IPS-18a (cell line): ENCODE measurements around the gene CDH4.

ENCODE experiments used
- H3K27ac ChIP-seq: one replicate; pipeline ENCODE4 v1.5.1; 2013; ENCODE audit warnings: low read length
- H3K27me3 ChIP-seq: one replicate; pipeline ENCODE4 v1.6.1; 2013; ENCODE audit warnings: mild to moderate bottlenecking, low read length; ENCODE audit not compliant: control insufficient read depth, insufficient read depth
- H3K36me3 ChIP-seq: one replicate; pipeline ENCODE4 v1.6.1; 2013; ENCODE audit warnings: low read depth, low read length; ENCODE audit not compliant: control insufficient read depth
- H3K4me1 ChIP-seq: one replicate; pipeline ENCODE4 v1.6.1; 2013; ENCODE audit warnings: low read depth, low read length; ENCODE audit not compliant: control insufficient read depth
- H3K4me3 ChIP-seq: one replicate; pipeline ENCODE4 v1.5.1; 2013; ENCODE audit warnings: low read length
- H3K9ac ChIP-seq: one replicate; pipeline ENCODE4 v1.6.1; 2013; ENCODE audit warnings: mild to moderate bottlenecking, low read length, moderate library complexity
- H3K9me3 ChIP-seq: one replicate; pipeline ENCODE4 v1.6.1; 2013; ENCODE audit warnings: low read depth, low read length; ENCODE audit not compliant: control insufficient read depth

The CDH4 gene

DNA sequence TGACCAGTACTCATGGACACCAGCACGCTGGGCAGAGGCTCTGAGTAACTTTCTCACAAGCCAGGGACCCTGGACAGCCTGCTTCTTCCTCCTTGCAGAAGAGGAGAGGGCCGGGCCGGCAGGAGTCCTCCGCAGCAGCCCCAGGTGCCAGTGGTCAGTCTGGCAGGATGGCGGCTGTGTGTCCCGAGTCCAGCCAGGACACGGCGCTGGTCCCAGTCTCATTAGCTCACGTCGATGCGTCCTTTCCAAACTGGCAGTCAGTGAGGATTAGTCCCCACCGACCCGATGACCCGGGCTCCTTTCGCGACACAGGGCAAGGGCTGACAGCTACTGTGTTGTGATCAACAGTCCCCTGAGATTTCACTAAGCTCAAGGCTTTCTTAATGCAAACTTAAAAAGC, 546.6 kb downstream of the CDH4 start:
- Histone ChIP-seq H3K9me3 (no peaks in the 10 kb centered on the region), H3K36me3 (no peaks in the 10 kb centered on the region), H3K4me3 (no peak overlapping the region), H3K27me3 (peaks cover 17% of the 10 kb centered on the region), H3K27ac (no peak overlapping the region), H3K9ac (no peak overlapping the region), H3K4me1 (peaks cover 6% of the 10 kb centered on the region)

GRCh38 chr20:61799394-61799923, 547.4 kb downstream of the CDH4 start:
- Histone ChIP-seq H3K4me3 (no peak overlapping the region), H3K36me3 (no peaks in the 10 kb centered on the region), H3K4me1 (peaks cover 10% of the 10 kb centered on the region), H3K9ac (no peak overlapping the region), H3K27ac (no peak overlapping the region), H3K27me3 (peaks cover 25% of the 10 kb centered on the region), H3K9me3 (no peaks in the 10 kb centered on the region)

- no peak overlapping the region for H3K9ac ChIP-seq
- no peak overlapping the region for H3K4me3 ChIP-seq
- H3K27ac ChIP-seq = no peak overlapping the region
- no peaks in the 10 kb centered on the region for H3K36me3 ChIP-seq
- H3K9me3 ChIP-seq = no peaks in the 10 kb centered on the region
- peaks cover 10% of the 10 kb centered on the region for H3K4me1 ChIP-seq
- peaks cover 26% of the 10 kb centered on the region for H3K27me3 ChIP-seq
These were observed 547.9 kb downstream of the CDH4 start for GRCh38 chr20:61799928-61800327.

DNA sequence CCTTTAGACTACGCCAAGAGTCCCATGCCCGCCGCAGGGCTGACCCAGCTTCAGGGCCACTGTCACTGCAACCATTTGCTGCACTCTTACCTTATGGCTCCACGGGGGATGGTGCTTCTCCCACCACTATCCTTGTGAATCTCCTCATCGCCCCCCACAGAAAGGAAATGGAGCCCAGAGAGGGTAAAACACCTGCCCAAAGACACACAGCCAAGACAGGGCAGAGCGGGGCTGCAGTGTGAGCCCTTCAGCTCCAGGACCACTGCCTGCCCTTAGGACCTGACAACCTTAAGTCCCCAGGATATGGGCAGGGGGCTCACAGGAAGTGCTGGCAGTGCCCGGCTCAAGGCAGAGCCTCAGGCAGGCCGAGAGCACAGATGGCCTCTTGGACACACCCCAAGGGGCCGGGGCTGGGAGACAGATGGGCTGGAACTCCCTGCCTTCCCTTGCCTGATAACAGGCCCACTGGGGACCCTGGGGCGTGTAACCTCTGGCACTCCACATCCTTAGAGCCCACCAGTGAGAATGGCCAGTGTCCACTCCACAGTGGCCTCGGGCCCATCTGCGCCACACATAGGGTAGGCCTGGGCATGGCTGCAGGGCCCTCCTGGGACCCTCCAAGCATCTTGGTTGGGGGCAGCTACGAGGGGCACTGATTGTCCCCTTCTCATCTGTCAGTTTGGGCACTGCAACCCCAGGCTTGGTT, 548.5 kb downstream of the CDH4 start:
- peaks cover 10% of the 10 kb centered on the region for H3K4me1 ChIP-seq
- H3K36me3 ChIP-seq = no peaks in the 10 kb centered on the region
- peaks cover 26% of the 10 kb centered on the region for H3K27me3 ChIP-seq
- no peak overlapping the region for H3K9ac ChIP-seq
- H3K9me3 ChIP-seq = no peaks in the 10 kb centered on the region
- no peak overlapping the region for H3K27ac ChIP-seq
- no peak overlapping the region for H3K4me3 ChIP-seq

DNA sequence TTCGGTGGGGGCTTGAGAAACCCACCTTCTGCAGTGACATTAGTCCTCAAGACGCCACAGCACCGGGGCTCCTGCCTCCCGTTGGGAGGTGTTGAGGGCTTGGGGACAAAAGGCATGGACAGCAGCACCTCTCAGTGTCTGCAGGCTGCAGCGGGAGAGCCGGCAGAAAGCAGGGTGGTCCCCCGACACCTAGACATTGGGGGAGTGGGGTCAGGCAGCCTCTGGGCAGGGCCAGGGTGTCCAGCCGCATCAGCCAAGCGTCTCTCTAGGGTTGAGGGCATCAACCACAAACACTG, 549.0 kb downstream of the CDH4 start:
- peaks cover 30% of the 10 kb centered on the region for H3K27me3 ChIP-seq

DNA sequence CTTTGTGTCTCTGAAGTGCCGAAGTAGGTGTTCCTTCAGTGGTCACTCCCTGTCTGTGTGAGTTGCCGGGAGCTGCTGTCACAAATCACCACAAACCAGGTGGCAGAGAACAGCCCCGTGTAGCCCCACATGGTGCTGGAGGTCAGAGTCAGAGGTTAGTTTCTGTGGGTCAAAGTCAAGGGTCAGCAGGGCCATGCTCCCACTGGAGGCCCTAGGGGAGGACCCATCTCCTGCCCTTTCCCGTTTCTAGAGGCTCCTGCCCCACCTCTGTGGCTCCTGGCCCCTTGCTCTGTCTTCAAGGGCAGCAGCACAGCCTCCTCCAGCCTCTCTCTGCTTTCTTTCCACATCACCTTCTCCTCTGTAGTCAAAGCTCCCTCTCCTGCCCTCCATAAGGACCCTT, 549.4 kb downstream of the CDH4 start:
- peaks cover 10% of the 10 kb centered on the region for H3K4me1 ChIP-seq
- H3K36me3 ChIP-seq = no peaks in the 10 kb centered on the region
- no peaks in the 10 kb centered on the region for H3K9me3 ChIP-seq
- no peak overlapping the region for H3K4me3 ChIP-seq
- no peak overlapping the region for H3K9ac ChIP-seq
- no peak overlapping the region for H3K27ac ChIP-seq
- H3K27me3 ChIP-seq = peaks cover 31% of the 10 kb centered on the region

More for the DNA sequence above, 549.0 kb downstream of the CDH4 start:
- Histone ChIP-seq H3K36me3 (no peaks in the 10 kb centered on the region), H3K27ac (no peak overlapping the region), H3K4me3 (no peak overlapping the region), H3K9me3 (no peaks in the 10 kb centered on the region), H3K4me1 (peaks cover 10% of the 10 kb centered on the region), H3K9ac (no peak overlapping the region)

GRCh38 chr20:61801857-61802442, 549.9 kb downstream of the CDH4 start:
- Histone ChIP-seq H3K9ac (no peak overlapping the region), H3K27me3 (peaks cover 31% of the 10 kb centered on the region), H3K4me1 (peaks cover 10% of the 10 kb centered on the region), H3K27ac (no peak overlapping the region), H3K36me3 (no peaks in the 10 kb centered on the region), H3K4me3 (no peak overlapping the region), H3K9me3 (no peaks in the 10 kb centered on the region)

DNA sequence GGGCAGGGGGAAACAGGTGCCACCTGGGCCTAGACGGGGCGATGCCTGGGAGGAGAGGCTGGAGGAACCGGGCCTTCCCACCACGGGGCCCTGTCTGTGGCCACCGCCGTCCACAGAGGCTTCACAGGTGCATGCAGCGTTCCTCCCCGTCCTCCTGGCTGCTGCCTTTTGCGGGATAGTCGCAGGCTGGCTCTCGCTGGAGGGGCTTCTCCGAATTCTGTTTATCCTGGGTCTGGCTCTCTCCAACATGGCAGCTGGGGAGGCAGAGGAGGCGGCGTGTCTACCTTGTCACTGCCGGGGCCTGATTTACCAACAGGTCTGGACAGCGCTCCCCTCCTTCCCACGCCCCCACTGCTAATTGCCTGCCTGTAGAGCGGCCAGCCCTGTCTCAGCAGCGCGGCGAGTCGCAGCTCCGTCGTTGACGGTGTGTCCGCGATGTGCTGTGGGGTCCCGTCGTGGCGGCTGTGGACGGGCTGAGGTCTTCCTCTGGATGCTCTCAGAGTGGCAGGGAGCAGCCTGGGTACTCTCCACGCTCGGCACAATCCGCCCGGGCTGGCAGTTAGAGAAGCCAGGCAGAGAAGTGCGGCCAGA, 550.8 kb downstream of the CDH4 start:
- Histone ChIP-seq H3K4me3 (no peak overlapping the region), H3K36me3 (no peaks in the 10 kb centered on the region), H3K4me1 (peaks cover 10% of the 10 kb centered on the region), H3K27me3 (peaks cover 31% of the 10 kb centered on the region), H3K27ac (no peak overlapping the region), H3K9ac (no peak overlapping the region), H3K9me3 (no peaks in the 10 kb centered on the region)

DNA sequence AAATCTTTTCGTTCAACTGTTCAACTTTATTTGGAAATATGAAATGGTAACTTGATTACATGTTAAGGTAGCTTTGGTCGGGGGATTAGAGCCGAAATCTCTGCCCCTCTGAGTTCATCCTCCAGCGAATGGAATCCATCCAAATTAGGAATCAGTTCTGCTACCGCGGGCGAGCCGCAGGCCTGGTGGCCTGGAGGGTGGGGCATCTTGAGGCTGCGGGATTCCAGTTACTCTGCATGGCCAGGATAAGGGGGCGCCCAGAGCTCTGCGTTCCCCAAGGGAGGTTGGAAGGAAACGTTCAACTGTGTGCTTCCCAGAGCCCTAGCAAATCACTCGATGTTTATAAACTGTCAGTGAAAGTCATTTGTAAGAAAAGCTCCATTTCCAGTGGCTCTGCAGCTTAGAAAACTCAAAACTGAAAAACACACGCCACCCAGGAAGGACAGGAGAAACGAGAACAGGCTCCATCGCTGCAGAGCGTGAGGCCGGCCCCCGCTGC, 551.4 kb downstream of the CDH4 start:
- no peak overlapping the region for H3K4me3 ChIP-seq
- H3K4me1 ChIP-seq = peaks cover 10% of the 10 kb centered on the region
- no peak overlapping the region for H3K27ac ChIP-seq
- H3K27me3 ChIP-seq = peaks cover 31% of the 10 kb centered on the region
- H3K9ac ChIP-seq = no peak overlapping the region
- H3K9me3 ChIP-seq = no peaks in the 10 kb centered on the region
- no peaks in the 10 kb centered on the region for H3K36me3 ChIP-seq

DNA sequence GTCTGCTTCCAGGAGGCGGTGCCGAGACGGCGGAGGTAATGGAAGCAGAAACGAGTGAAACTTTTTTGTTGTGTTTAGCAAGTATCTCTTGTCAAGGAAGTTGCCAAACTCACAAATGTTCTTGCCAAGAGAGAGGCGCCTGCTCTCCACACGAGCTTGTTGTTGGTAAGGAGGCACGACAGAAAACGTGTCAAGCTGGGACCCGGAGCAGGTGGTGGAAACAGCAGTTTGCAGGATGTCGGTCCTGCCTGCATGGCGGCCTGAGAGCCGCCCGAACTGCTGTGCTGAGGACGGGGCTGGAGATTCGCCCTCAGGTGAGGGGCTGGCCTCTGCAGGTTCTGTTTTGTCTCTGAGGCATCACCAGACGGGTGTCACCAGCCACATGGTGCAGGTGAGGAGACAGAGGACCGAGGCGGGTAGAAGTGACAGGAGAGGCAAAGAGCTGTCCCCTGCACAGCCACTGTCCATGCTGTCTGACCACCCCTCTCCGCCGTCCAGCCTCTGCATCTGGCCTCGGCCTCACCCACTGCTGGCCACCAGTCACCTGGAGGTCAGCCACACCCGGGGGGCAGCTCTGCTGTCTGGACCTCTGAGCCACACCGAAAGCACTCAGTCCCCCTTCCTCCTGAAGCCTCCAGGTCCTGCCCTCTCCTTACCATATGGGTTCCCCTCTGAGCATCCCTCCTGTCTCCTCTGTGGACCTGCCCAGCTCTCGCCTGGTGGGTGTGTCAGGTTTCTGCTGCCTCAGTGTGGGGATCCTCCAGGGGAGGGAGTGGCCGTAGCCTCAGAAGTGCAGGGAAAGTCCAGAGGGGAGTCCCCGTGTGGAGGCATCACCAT, 552.1 kb downstream of the CDH4 start:
- no peaks in the 10 kb centered on the region for H3K9me3 ChIP-seq
- no peak overlapping the region for H3K27ac ChIP-seq
- peaks cover 31% of the 10 kb centered on the region for H3K27me3 ChIP-seq
- peaks cover 10% of the 10 kb centered on the region for H3K4me1 ChIP-seq
- no peak overlapping the region for H3K9ac ChIP-seq
- H3K4me3 ChIP-seq = no peak overlapping the region
- no peaks in the 10 kb centered on the region for H3K36me3 ChIP-seq

DNA sequence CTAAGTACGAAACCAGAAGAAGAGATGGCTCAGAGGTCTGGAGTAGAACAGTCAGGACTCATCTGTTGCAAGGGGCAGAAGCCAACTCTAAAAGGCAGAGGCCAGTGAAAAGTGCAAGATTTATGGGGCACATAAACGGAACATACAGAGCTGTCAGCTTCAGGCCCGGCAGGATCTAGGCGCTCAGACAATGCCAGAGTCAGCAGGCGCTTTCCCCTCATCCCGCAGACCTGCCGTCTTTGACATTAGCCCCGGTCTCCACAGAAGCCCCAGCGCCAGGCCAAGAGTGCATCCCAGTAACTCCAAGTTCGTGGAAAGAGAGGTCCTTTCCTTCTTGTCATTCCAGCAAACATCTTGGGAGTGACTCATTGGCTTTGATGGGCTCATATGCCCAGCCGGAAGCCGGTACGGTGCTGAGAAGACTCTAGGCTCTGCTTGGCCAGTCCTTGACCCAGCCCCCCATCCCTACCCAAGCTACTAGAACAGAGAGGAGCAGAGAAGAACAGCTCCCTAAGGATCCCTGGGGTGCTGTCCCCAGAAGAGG, 552.8 kb downstream of the CDH4 start:
- no peaks in the 10 kb centered on the region for H3K9me3 ChIP-seq
- H3K27ac ChIP-seq = no peak overlapping the region
- peaks cover 10% of the 10 kb centered on the region for H3K4me1 ChIP-seq
- H3K27me3 ChIP-seq = peaks cover 31% of the 10 kb centered on the region
- H3K9ac ChIP-seq = no peak overlapping the region
- H3K36me3 ChIP-seq = no peaks in the 10 kb centered on the region
- no peak overlapping the region for H3K4me3 ChIP-seq
